Occipital lobe (tissue), 2 donors: ENCODE measurements around the gene CACNA2D1. TPM values are rescaled to one million over a fixed set of nuclear protein-coding genes. Genes with fewer than 3 reads are reported as not detected.
"Not testable (repeated sequence)": the region's sequence is repeated elsewhere in the genome, so short reads cannot be mapped to it uniquely, and the experiment has no call there.

Experiments used
- DNase-seq: peaks from one replicate; lab custom pipeline; 2025; lab: John Stamatoyannopoulos, UW
- total RNA-seq: library from RNA; depleted of rRNA; stranded (reverse); fragments of >200 nt; gene quantifications from one replicate; pipeline ENCODE4 v1.2.3, GENCODE V29; 2014

CACNA2D1 gene
- total RNA-seq, 1 donor from 2014 or later = 149 TPM

- peak; percentile 6 for DNase-seq
Measured at GRCh38 chr7:82049891-82050533, 393.6 kb downstream of the CACNA2D1 start.

- no peak for DNase-seq
Measured at GRCh38 chr7:82049442-82049841, 394.1 kb downstream of the CACNA2D1 start.

GRCh38 chr7:82044497-82045080 lies 399.0 kb downstream of the CACNA2D1 start:
- DNase-seq = no peak

GRCh38 chr7:82039621-82040020 lies 404.0 kb downstream of the CACNA2D1 start:
- DNase-seq = no peak

- DNase-seq = no peak
Measured at GRCh38 chr7:82036146-82036886, 407.3 kb downstream of the CACNA2D1 start.

- no peak for DNase-seq
Measured at GRCh38 chr7:82035456-82035855, 408.1 kb downstream of the CACNA2D1 start.

GRCh38 chr7:82032901-82033300 lies 410.7 kb downstream of the CACNA2D1 start:
- DNase-seq = no peak

GRCh38 chr7:82029236-82029913 lies 414.2 kb downstream of the CACNA2D1 start:
- DNase-seq = no peak

GRCh38 chr7:82028097-82028496 lies 415.5 kb downstream of the CACNA2D1 start:
- DNase-seq = no peak

- DNase-seq = no peak
Measured at GRCh38 chr7:82021713-82022112, 421.9 kb downstream of the CACNA2D1 start.

- DNase-seq = no peak
Measured at GRCh38 chr7:82021036-82021435, 422.5 kb downstream of the CACNA2D1 start.

- DNase-seq = no peak
Measured at GRCh38 chr7:82019551-82020475, 423.8 kb downstream of the CACNA2D1 start.

- no peak for DNase-seq
Measured at GRCh38 chr7:82018226-82018625, 425.4 kb downstream of the CACNA2D1 start.

GRCh38 chr7:82017334-82017943 lies 426.1 kb downstream of the CACNA2D1 start:
- DNase-seq = no peak

- no peak for DNase-seq
Measured at GRCh38 chr7:82015751-82016150, 427.8 kb downstream of the CACNA2D1 start.

- not testable (repeated sequence) for DNase-seq
Measured at GRCh38 chr7:82014574-82014973, 429.0 kb downstream of the CACNA2D1 start.

- DNase-seq = no peak
Measured at GRCh38 chr7:82012453-82012852, 431.1 kb downstream of the CACNA2D1 start.

GRCh38 chr7:82010416-82010815 lies 433.2 kb downstream of the CACNA2D1 start:
- DNase-seq = no peak

- DNase-seq = no peak
Measured at GRCh38 chr7:82007315-82007714, 436.3 kb downstream of the CACNA2D1 start.

- DNase-seq = no peak
Measured at GRCh38 chr7:82005056-82005455, 438.5 kb downstream of the CACNA2D1 start.

GRCh38 chr7:81993186-81993585 lies 450.4 kb downstream of the CACNA2D1 start:
- no peak for DNase-seq
